Measurements from ENCODE around the gene TUBB3.

DNA sequence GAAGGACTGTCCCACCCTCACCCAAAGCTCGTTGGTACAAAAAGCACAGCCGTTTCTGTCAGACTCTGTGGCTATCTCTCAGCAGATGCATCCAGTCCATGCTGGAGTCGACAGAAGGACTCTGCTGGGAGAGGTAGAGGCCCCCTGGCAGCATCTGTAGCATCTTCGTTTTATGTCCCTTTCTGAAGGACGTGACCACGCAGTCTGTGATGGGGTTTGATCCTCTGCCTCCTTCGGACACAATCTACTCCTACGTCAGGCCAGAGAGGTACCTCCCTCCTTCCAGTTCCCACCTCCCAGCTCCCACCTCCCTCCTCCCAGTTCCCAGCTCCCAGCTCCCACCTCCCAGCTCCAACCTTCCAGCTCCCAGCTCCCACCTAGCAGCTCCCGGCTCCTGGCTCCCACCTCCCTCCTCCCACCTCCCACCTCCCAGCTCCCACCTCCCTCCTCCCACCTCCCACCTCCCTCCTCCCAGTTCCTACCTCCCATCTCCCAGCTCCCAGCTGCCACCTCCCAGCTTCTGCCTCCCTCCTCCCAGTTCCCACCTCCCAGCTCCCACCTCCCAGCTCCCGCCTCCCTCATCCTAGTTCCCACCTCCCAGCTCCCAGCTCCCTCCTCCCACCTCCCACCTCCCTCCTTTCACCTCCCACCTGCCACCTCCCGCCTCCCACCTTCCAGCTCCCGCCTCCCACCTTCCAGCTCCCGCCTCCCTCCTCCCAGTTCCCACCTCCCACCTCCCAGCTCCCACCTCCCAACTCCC, 15.9 kb upstream of the TUBB3 start:
- TF ChIP-seq, protein P1, sequence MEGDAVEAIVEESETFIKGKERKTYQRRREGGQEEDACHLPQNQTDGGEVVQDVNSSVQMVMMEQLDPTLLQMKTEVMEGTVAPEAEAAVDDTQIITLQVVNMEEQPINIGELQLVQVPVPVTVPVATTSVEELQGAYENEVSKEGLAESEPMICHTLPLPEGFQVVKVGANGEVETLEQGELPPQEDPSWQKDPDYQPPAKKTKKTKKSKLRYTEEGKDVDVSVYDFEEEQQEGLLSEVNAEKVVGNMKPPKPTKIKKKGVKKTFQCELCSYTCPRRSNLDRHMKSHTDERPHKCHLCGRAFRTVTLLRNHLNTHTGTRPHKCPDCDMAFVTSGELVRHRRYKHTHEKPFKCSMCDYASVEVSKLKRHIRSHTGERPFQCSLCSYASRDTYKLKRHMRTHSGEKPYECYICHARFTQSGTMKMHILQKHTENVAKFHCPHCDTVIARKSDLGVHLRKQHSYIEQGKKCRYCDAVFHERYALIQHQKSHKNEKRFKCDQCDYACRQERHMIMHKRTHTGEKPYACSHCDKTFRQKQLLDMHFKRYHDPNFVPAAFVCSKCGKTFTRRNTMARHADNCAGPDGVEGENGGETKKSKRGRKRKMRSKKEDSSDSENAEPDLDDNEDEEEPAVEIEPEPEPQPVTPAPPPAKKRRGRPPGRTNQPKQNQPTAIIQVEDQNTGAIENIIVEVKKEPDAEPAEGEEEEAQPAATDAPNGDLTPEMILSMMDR (IDR thresholded peaks at IDR 0.05), result no peak
- no peak for TF ChIP-seq POLR2A (IDR thresholded peaks at IDR 0.05)
